Measurements from ENCODE around the gene ABCC9.

GRCh38 chr12:21814814-21815213, 126.4 kb downstream of the ABCC9 start:
- no peak for TF ChIP-seq EZH2 (IDR thresholded peaks at IDR 0.05; ENCODE audit: insufficient read depth, poor library complexity, severe bottlenecking)
- no peak for TF ChIP-seq EZH2phosphoT487 (IDR thresholded peaks at IDR 0.05; ENCODE audit: insufficient read depth, low read depth)

All from GM23248 (cell line).